HG03442 (cell line): Measurements from ENCODE around the gene IFITM10.

ENCODE experiments used
- ATAC-seq: cut with Tn5 transposase; IDR thresholded peaks from one replicate; pipeline ENCODE4 v1.9.1; 2021; ENCODE audit warnings: mild to moderate bottlenecking, moderate library complexity; ENCODE audit not compliant: unreplicated experiment

IFITM10 gene

DNA sequence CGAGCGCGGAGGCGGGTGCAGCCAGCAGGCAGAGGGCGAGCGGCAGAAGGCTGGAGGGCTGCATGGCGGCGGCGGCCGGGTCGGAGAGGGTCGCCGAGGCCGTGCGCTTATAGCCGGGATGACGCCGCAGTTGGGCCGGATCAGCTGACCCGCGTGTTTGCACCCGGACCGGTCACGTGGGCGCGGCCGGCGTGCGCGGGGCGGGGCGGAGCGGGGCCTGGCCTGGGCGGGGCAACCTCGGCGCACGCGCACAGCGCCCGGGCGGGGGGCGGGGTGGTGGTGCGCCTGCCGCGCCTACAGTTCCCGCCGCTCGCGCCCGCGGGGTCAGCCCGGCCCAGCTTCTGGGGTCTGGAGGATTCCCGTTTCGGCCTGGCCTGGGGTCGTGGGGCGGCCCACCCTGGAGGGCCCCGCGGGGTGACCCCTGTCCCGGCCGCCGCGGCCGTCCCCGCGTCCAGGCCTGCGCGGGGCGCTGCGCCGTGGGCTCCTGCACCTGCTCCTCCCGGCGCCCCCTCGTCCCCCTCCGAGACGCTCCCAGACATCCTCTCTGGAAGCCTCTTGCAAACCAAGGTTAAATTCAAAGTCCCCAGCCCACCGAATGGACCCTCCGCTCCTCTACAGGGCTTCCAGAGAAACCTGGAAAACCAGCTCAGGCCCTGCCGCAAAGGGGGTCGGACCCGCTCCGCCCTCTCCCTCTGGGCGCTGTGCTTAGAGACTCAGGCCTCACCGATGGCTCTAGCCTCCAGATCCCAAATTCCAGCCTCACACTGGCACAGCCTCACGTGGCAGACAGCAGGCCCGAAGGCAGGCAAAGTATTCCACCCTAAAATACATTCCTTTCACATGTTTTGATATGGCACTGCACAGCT is 13.6 kb upstream of the IFITM10 start, which contains the start of gene CTSD:
CTSD (minus strand) TSS at position 132 of the 866 bp plus-strand sequence; CDS start at position 64, 68 bp downstream.
- peak; percentile 46 for ATAC-seq

GRCh38 chr11:1763336-1763795 is 13.0 kb upstream of the IFITM10 start:
- peak; percentile 23 for ATAC-seq

- no peak for ATAC-seq
These were observed 12.3 kb upstream of the IFITM10 start for GRCh38 chr11:1762537-1763302.

DNA sequence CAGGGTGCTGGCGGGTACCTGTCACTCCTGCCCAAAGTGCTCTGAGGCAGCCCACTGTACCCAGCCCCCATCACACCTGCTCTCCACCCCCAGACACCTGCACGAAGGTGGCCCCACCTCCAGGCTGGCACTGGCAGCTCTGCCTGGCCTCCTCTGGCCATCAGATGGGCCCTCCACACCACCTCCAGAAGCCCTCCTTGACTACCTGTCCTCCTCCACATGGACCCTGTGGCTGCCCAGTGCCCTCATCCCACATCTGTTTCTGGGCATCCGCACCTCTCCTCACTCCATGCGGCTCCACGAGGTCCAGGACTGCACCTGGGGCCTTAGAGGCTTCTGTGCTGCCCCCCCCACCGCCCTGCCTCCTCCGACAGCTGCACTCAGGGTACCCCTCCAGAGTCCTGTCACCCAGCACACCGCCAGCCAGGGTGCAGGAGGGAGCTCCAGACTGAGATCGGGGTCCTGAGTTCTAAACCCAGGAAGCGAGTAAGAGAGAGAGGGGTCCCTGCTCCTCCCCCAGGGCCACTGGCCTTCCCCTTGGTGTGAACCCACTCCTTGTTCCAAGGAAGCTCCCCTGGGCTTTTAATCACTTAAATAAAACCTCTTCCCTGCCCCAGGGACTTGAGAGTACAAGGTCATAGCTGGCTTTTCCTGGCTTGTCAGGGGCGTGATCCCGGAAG is 11.6 kb upstream of the IFITM10 start:
- ATAC-seq = no peak

DNA sequence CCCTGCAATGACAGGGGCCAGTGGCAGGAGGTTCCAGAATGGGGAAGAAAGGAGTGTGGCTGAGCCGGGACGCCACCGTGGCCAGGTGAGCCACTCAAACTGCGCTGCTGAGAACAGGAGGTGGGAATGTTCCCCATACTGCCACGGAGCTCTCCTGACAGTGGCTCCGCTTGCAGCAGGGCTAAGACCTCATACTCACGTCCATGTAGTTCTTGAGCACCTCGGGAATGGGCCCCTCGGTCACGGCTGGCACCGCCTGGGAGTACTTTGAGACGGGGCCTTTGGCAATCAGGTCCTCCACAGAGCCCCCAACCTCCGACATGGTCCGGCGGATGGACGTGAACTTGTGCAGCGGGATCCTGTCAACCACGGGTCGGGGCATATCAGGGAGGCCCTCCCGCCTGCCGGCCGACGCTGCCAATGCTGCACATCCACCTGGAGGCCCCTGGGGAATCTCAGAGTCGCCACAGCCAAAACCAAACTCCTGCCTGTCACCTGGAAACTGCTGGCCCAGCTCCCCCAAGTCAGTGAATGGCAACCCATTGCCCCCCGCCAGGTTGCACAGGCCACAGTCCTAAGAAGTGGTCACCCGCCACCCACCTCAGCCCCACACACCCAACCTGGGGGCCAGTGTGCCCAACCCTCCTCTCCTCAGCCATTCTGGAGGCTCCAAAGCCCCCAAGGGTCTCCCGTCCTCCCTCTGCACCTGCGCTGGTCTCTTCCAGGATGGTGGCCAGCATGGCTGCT is 10.9 kb upstream of the IFITM10 start:
- no peak for ATAC-seq

- ATAC-seq = no peak
These were observed 10.1 kb upstream of the IFITM10 start for GRCh38 chr11:1760351-1761109.

- ATAC-seq = no peak
These were observed 9.4 kb upstream of the IFITM10 start for GRCh38 chr11:1759851-1760220.

- no peak for ATAC-seq
These were observed 8.9 kb upstream of the IFITM10 start for GRCh38 chr11:1759151-1759850.

- no peak for ATAC-seq
These were observed 8.3 kb upstream of the IFITM10 start for GRCh38 chr11:1758611-1759150.

- no peak for ATAC-seq
These were observed 7.6 kb upstream of the IFITM10 start for GRCh38 chr11:1757861-1758610.

DNA sequence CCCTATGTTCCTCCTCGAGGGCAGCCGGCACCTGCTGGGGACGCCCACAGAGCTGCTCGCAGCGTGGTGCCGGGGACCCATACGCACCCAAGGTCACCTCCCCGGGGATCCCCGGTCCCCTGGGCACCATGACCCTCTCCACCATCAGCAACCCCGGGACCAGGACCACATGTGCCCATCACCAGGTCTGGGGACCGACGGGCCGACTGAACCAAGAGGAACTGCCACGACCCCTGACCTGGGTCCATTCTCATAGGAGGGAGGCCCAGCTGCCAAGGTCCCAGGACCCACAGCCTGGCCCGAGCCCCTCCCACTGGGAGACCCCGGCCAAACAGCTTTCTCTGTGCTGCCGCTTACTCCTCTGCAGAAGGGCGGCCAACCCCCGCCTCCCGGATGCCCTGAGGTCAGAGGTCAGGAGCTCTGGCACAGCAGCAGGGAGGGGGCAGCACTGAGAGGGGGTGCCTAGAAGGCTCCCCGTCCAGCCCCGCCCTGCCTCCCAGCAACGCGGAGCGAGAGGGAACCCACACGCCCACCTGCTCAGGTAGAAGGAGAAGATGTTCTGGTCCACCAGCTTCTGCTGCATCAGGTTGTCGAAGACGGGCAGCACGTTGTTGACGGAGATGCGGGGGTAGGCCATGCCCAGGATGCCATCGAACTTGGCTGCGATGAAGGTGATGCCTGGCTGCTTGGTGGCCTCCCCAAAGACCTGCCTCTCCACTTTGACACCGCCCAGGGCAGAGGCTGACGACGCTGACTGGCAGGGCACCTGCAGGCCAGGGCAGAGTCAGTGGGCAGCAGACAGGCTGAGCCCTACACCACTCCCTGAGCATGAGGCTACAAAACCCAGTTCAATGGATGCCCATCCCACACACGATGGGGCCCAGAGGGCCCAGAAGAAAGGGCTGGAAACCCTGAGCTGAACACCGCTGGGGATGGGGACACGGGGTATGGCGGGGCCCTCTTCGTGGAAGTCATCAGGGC is 6.7 kb upstream of the IFITM10 start:
- no peak for ATAC-seq

- no peak for ATAC-seq
These were observed 5.5 kb upstream of the IFITM10 start for GRCh38 chr11:1755692-1756561.

DNA sequence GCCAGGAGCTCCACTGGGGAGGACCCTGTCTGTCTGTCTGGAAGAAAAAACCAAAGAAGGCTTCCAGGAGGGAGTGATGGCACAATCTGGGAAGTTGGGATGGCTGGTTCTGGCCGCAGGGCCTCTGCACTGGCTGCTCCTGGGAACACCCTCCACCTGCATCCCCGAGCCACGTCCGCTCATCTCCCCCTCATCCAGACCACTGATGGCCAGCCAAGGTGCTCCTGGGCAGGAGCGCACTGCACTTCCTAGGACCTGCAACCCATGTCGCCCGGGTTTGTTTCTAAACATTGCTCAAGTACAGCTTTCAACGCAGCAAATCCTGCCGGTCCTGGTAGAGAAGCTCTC is 4.9 kb upstream of the IFITM10 start:
- no peak for ATAC-seq

DNA sequence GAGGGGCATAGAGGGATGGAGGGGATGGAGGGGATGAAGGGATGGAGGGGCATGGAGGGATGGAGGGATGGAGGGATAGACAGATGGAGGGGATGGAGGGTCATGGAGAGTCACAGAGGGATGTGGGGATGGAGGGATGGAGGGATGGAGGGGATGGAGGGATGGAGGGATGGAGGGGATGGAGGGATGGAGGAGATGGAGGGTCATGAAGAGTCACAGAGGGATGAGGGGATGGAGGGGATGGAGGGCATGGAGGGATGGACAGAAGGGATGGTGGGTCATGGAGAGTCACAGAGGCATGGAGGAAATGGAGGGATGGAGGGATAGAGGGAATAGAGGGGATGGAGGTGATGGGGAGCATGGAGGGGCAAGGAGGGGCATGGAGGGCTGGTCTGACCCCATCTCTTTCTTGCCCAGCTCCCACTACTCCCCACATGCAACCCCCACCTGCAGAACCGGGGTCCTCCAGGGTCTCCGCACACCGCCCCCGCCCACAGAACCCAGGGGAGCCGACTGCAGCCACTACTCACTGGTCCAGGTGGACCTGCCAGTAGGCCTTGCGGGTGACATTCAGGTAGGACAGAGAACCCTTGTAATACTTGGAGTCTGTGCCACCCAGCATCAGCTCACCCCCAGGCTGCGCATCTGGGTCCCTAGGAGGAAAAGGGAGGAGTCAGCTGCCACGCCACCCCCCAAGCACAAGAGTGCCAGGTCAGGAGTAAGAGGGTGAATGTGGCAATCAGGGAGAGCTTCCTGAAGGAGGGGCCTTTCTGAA is 4.2 kb upstream of the IFITM10 start:
- no peak for ATAC-seq

DNA sequence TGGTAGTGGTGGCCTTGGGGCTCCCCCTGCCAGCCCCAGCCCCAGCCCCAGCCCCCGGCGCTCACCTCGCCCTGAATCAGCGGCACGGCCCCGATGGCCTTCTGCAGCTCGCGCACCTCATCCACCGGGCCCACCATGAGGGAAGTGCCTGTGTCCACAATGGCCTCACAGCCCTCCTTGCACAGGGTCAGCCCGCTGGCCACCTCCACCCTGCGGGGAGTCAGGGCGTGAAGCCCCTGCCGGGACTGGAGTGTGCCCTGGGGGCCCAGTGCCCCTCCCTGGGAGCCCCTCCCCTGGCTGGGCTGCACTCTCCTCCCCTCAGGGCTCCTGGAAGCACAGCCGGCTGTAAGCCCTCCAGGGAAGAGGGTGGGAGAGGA is 3.5 kb upstream of the IFITM10 start:
- ATAC-seq = no peak
